Measurements from ENCODE around the gene KBTBD3.
"Not testable (repeated sequence)": the region's sequence is repeated elsewhere in the genome, so short reads cannot be mapped to it uniquely, and the experiment has no call there.

KBTBD3 gene

DNA sequence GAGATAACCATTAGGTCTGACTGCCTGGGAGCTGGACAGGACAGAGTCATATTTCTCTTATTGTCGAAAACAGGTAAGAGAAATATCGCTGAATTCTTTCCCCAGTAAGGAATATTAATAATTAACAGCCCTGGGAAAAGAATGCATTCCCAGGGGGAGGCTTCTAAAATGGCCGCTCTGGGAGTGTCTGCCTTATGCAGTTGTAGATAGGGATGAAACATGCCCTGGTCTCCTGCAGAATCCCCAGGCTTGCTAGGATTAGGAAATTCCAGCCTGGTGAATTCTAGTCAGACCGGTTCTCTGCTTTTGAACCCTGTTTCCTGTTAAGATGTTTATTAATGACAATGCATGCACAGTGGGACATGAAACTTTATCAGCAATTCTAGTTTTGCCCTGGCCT lies 74.1 kb downstream of the KBTBD3 start:
- not testable (repeated sequence) for DNase-seq

DNA sequence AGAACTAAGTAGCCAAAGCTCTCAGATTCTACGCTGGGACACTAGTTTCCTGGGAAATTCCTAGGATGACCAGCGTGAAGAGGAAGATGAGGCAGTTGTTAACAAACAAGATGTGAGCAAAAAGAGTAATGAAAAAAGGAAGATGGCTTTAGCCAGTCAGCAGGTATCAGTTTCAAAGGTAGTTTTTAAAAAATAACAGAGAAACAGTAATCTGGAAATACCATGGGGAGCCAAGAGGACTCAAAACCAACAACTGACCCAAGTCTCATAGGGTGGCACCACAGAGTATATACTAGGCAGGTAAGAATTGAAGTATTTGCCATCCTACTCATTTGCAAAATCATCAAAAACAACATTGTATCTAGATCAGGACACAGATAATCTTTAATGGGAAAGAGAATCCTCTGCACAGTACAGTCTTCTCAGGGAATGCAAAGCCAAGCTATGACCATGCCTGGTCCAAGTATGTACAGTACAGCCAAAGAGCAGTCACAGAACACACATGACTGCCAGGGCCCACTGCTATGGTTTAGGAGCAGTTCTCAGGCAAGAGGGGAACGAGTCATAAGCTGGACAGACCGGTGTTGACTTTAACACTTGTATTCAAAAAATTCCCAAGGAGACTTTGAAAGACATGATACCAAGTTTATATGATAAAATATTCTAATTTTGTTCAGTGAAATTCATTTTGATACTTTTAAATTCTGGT lies 75.7 kb downstream of the KBTBD3 start:
- no peak for DNase-seq

Data from NCI-H524 (cell line).